Activated CD4-positive, alpha-beta T cell treated with anti-CD3 and anti-CD28 coated beads, Interleukin-2, amount 10 ng/mL, durations not matched to agents 7 days and 5 days (primary cell): ENCODE measurements around the gene SEPSECS. TPM values are rescaled to one million over a fixed set of nuclear protein-coding genes. Genes with fewer than 3 reads are reported as not detected.

Experiments
- CTCF ChIA-PET: fragments of 350-600 bp; sonication (Branson Sonifier 250); formaldehyde crosslinking; loops from one replicate; lab custom pipeline; 2021; ENCODE audit warnings: antibody characterized with exemption; lab: Charles Lee
- POLR2A ChIA-PET: fragments of 350-600 bp; sonication (Branson Sonifier 250); formaldehyde crosslinking; loops from one replicate; lab custom pipeline; 2021; ENCODE audit warnings: antibody characterized with exemption; lab: Charles Lee
- DNase-seq: peaks from one replicate; pipeline ENCODE4 v3.0.0-alpha.2; 2020
- H3K27ac Mint-ChIP-seq: one replicate; pipeline ENCODE4 v1.8.0; 2021; ENCODE audit warnings: mild to moderate bottlenecking, moderate library complexity, mixed read lengths
- H3K27me3 Mint-ChIP-seq: one replicate; pipeline ENCODE4 v1.8.0; 2021; ENCODE audit warnings: mixed read lengths
- H3K36me3 Mint-ChIP-seq: one replicate; pipeline ENCODE4 v1.8.0; 2021; ENCODE audit warnings: low read depth, mixed read lengths
- H3K4me1 Mint-ChIP-seq: one replicate; pipeline ENCODE4 v1.8.0; 2021; ENCODE audit warnings: mixed read lengths
- H3K4me3 Mint-ChIP-seq: one replicate; pipeline ENCODE4 v1.8.0; 2021; ENCODE audit warnings: mild to moderate bottlenecking, moderate library complexity, mixed read lengths
- H3K9me3 Mint-ChIP-seq: one replicate; pipeline ENCODE4 v1.8.0; 2021; ENCODE audit warnings: mixed read lengths
- total RNA-seq, 2 experiments: library from RNA; stranded (reverse); gene quantifications; one replicate each; pipeline ENCODE4 v1.2.3, GENCODE V29; 2021

The SEPSECS gene
- 10 to 100 TPM; 13.9 to 14.3 TPM for total RNA-seq

DNA sequence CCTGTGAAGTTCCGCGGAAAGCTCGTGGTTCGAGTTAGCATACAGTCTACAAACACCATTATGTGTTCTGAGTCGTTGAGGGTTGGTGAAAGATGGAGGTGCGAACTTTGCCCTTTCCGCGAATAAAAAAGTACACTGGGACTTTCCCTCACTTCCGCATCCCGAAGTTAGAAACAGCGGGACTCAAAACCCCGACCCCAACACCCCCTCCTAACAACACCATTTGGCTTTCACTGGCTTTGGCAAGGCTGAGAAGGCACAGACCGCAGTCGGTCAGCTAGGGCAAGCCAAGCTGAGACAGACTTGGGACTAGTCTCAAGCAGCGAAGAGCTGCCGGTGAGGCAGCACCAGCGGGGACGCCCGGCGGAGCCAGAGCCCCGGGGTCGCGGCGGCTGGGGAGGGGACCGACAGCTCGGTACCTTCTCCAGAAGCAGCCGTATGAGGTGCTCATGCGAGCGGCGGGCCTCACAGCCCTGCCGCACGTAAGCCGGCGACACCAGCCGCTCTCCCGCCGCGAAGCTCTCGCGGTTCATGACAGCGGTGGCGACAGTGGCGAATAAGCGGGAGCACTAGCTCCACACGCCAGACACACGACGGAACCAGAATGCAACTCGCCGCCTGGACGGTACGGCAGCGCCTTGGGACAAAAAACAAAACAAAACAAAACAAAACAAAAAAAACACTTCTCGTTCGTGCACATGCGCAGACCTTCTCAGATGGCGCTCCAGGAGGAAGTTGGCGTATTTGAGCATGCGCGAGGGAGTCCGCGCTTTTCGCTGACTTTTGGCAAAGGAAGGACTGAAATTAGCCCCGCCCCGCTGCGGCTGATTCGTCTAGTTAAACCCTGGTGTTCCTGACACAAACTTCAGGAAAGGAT is at the start of gene SEPSECS:
SEPSECS (minus strand) TSS at position 613 of the 877 bp plus-strand sequence; CDS start at position 533, 80 bp downstream.
- Mint-ChIP-seq H3K27ac (peak within 1 kb of the TSS; percentile 94), H3K27me3 (no peaks in the 10 kb centered on the region), H3K4me3 (peak within 1 kb of the TSS; percentile 89), H3K9me3 (no peaks in the 10 kb centered on the region), H3K36me3 (peaks cover 34% of the 10 kb centered on the region), H3K4me1 (peaks cover 53% of the 10 kb centered on the region)
- ChIA-PET CTCF (interaction anchor here (0.6 to 5.9 kb wide), 3 partner anchors 152 to 909 kb away, joined by 3 to 27 read pairs (median 3); partner anchors contain the start of gene ZCCHC4), POLR2A (interaction anchor here (0.6 to 1.5 kb wide), 6 partner anchors 13 to 160 kb away, joined by 3 to 10 read pairs (median 4); partner anchors contain the start of genes PI4K2B and ZCCHC4)
- DNase-seq, result peak; percentile 98

- ChIA-PET CTCF (no interaction called here), POLR2A (no interaction called here)
- Mint-ChIP-seq H3K4me1 (no peaks in the 10 kb centered on the region), H3K9me3 (peaks cover 16% of the 10 kb centered on the region), H3K27ac (no peak overlapping the region), H3K4me3 (no peak overlapping the region), H3K27me3 (peaks cover 4% of the 10 kb centered on the region), H3K36me3 (peaks cover 3% of the 10 kb centered on the region)
- DNase-seq, result no peak
These were observed 49.5 kb upstream of the SEPSECS start for GRCh38 chr4:25209702-25210101.

- H3K27me3 Mint-ChIP-seq, result peaks cover 4% of the 10 kb centered on the region
- peaks cover 16% of the 10 kb centered on the region for H3K9me3 Mint-ChIP-seq
- DNase-seq, result no peak
- H3K4me3 Mint-ChIP-seq, result no peak overlapping the region
- no peaks in the 10 kb centered on the region for H3K4me1 Mint-ChIP-seq
- CTCF ChIA-PET, result no interaction called here
- POLR2A ChIA-PET, result no interaction called here
- H3K36me3 Mint-ChIP-seq, result peaks cover 2% of the 10 kb centered on the region
- H3K27ac Mint-ChIP-seq, result no peak overlapping the region
These were observed 47.7 kb upstream of the SEPSECS start for GRCh38 chr4:25207997-25208396.

DNA sequence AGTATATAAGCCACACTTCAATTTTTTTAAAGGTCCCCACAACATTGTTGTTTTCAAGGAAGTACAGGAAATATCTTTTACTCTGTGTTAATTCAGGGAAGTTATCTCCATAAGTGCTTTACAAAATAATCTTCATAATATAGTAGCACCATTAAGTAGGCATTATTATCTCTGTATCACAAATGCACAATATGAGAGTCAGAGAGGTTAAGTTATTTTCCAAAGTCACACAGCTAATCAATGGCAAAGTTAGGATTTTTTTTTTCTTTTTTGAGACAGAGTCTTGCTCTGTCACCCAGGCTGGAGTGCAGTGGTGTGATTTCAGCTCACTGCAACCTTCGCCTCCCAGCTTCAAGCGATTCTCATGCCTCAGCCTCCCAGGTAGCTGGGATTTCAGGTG is 38.5 kb upstream of the SEPSECS start:
- H3K4me1 Mint-ChIP-seq, result peaks cover 6% of the 10 kb centered on the region
- H3K27me3 Mint-ChIP-seq, result no peaks in the 10 kb centered on the region
- POLR2A ChIA-PET, result no interaction called here
- H3K9me3 Mint-ChIP-seq, result peaks cover 8% of the 10 kb centered on the region
- CTCF ChIA-PET, result no interaction called here
- no peak for DNase-seq
- H3K4me3 Mint-ChIP-seq, result no peak overlapping the region
- peaks cover 20% of the 10 kb centered on the region for H3K36me3 Mint-ChIP-seq
- no peak overlapping the region for H3K27ac Mint-ChIP-seq

GRCh38 chr4:25190407-25190806 is 30.2 kb upstream of the SEPSECS start:
- Mint-ChIP-seq H3K27ac (no peak overlapping the region), H3K9me3 (no peaks in the 10 kb centered on the region), H3K4me1 (peaks cover 6% of the 10 kb centered on the region), H3K36me3 (no peaks in the 10 kb centered on the region), H3K4me3 (no peak overlapping the region), H3K27me3 (no peaks in the 10 kb centered on the region)
- CTCF ChIA-PET, result no interaction called here
- no peak for DNase-seq
- POLR2A ChIA-PET, result no interaction called here

DNA sequence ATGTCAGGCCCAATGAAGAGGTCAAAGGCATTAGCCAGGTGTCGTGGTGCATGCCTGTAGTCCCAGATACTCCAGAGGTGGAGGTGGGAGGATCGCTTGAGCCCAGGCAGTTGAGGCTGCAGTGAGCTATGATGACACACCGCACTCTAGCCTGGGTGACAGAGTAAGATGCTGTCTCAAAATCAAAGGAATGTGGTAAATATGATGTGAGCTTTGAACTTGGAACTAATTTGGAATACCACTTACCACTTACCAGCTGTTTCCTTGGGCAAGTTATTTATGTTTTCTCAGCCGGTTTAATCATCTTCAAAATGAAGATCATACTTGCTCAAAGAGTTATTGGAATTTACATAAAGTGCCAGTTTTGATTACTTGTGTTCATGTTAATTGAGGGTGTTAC is 23.8 kb upstream of the SEPSECS start:
- Mint-ChIP-seq H3K9me3 (no peaks in the 10 kb centered on the region), H3K36me3 (no peaks in the 10 kb centered on the region), H3K4me3 (no peak overlapping the region), H3K27me3 (no peaks in the 10 kb centered on the region), H3K4me1 (peaks cover 8% of the 10 kb centered on the region), H3K27ac (no peak overlapping the region)
- ChIA-PET CTCF (no interaction called here), POLR2A (no interaction called here)
- DNase-seq, result no peak

DNA sequence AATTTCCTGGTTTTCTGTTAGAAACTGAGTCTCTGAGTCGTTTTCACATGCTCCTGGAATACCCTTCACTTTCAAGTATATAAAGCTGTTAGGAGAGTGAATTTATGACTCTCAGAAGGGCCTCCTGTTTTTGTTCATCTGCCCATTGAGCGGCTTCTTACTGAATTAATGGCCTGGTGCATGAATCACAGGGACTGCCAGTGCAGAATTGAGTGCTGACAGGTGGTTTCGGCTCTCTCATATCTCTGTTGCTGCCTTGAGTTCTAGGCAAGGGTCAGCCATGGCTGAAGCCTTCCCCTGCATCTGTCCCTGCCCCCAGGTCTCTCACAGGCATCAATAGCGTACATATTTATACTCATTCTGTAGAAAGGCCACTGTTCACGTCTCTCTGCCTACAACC is 22.7 kb upstream of the SEPSECS start:
- Mint-ChIP-seq H3K27me3 (no peaks in the 10 kb centered on the region), H3K27ac (no peak overlapping the region), H3K4me1 (peaks cover 18% of the 10 kb centered on the region), H3K36me3 (no peaks in the 10 kb centered on the region), H3K4me3 (no peak overlapping the region), H3K9me3 (no peaks in the 10 kb centered on the region)
- no peak for DNase-seq
- POLR2A ChIA-PET, result no interaction called here
- CTCF ChIA-PET, result no interaction called here

GRCh38 chr4:25180524-25181131 is 20.4 kb upstream of the SEPSECS start:
- H3K36me3 Mint-ChIP-seq, result peaks cover 1% of the 10 kb centered on the region
- no peak overlapping the region for H3K27ac Mint-ChIP-seq
- no peaks in the 10 kb centered on the region for H3K9me3 Mint-ChIP-seq
- peak; percentile 45 for DNase-seq
- no peaks in the 10 kb centered on the region for H3K27me3 Mint-ChIP-seq
- ChIA-PET CTCF (interaction anchor here (0.7 to 0.8 kb wide), 2 partner anchors 19 to 36 kb away, joined by 3 to 5 read pairs; no protein-coding TSS in a partner anchor), POLR2A (no interaction called here)
- H3K4me3 Mint-ChIP-seq, result no peak overlapping the region
- peaks cover 25% of the 10 kb centered on the region for H3K4me1 Mint-ChIP-seq

GRCh38 chr4:25178838-25179261 is 18.6 kb upstream of the SEPSECS start:
- H3K4me3 Mint-ChIP-seq, result no peak overlapping the region
- H3K4me1 Mint-ChIP-seq, result peaks cover 25% of the 10 kb centered on the region
- H3K36me3 Mint-ChIP-seq, result peaks cover 6% of the 10 kb centered on the region
- no peaks in the 10 kb centered on the region for H3K27me3 Mint-ChIP-seq
- H3K9me3 Mint-ChIP-seq, result no peaks in the 10 kb centered on the region
- H3K27ac Mint-ChIP-seq, result no peak overlapping the region
- peak; percentile 23 for DNase-seq
- CTCF ChIA-PET, result interaction anchor here (0.6 to 1.4 kb wide), 2 partner anchors 15 to 32 kb away, joined by 3 read pairs; no protein-coding TSS in a partner anchor
- POLR2A ChIA-PET, result no interaction called here

DNA sequence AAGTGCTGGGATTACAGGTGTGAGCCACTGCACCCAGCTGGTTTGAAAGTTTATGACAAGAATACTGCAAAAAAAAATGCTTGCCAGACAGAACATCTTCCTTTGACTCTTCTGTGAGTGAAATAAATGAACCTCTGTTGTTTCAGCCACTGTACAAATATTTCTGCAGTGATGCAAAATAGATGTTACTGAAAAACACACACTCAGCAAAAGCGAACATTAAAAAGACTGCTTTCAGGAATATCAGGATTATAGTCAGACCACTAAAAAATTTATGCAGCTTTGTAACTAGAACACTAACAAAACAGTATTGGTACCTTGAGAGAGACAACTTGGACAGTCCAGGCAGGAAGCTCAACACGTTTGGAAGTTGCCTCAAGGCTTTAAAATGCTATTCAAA is 16.9 kb upstream of the SEPSECS start:
- no peak for DNase-seq
- POLR2A ChIA-PET, result no interaction called here
- H3K4me3 Mint-ChIP-seq, result no peak overlapping the region
- H3K36me3 Mint-ChIP-seq, result peaks cover 9% of the 10 kb centered on the region
- H3K27me3 Mint-ChIP-seq, result no peaks in the 10 kb centered on the region
- H3K4me1 Mint-ChIP-seq, result peaks cover 25% of the 10 kb centered on the region
- H3K9me3 Mint-ChIP-seq, result no peaks in the 10 kb centered on the region
- H3K27ac Mint-ChIP-seq, result no peak overlapping the region
- CTCF ChIA-PET, result interaction anchor here (0.7 kb wide), 1 partner anchor 190 kb away, joined by 3 read pairs; no protein-coding TSS in a partner anchor

GRCh38 chr4:25174674-25175073 is 14.4 kb upstream of the SEPSECS start:
- Mint-ChIP-seq H3K4me1 (peaks cover 22% of the 10 kb centered on the region), H3K27me3 (no peaks in the 10 kb centered on the region), H3K4me3 (no peak overlapping the region), H3K27ac (peak overlapping the region; percentile 31), H3K36me3 (peaks cover 27% of the 10 kb centered on the region), H3K9me3 (no peaks in the 10 kb centered on the region)
- ChIA-PET POLR2A (no interaction called here), CTCF (interaction anchor here (1.2 kb wide), 1 partner anchor 10 kb away, joined by 4 read pairs; no protein-coding TSS in a partner anchor)
- DNase-seq, result no peak

GRCh38 chr4:25172961-25173915 is 13.0 kb upstream of the SEPSECS start:
- Mint-ChIP-seq H3K4me1 (peaks cover 9% of the 10 kb centered on the region), H3K4me3 (no peak overlapping the region), H3K27me3 (no peaks in the 10 kb centered on the region), H3K27ac (no peak overlapping the region), H3K9me3 (peaks cover under 1% of the 10 kb centered on the region), H3K36me3 (peaks cover 30% of the 10 kb centered on the region)
- ChIA-PET POLR2A (no interaction called here), CTCF (interaction anchor here (1.2 kb wide), 1 partner anchor 8 kb away, joined by 4 read pairs; no protein-coding TSS in a partner anchor)
- no peak for DNase-seq
